Measurements from ENCODE around the gene VAC14.

The VAC14 gene

DNA sequence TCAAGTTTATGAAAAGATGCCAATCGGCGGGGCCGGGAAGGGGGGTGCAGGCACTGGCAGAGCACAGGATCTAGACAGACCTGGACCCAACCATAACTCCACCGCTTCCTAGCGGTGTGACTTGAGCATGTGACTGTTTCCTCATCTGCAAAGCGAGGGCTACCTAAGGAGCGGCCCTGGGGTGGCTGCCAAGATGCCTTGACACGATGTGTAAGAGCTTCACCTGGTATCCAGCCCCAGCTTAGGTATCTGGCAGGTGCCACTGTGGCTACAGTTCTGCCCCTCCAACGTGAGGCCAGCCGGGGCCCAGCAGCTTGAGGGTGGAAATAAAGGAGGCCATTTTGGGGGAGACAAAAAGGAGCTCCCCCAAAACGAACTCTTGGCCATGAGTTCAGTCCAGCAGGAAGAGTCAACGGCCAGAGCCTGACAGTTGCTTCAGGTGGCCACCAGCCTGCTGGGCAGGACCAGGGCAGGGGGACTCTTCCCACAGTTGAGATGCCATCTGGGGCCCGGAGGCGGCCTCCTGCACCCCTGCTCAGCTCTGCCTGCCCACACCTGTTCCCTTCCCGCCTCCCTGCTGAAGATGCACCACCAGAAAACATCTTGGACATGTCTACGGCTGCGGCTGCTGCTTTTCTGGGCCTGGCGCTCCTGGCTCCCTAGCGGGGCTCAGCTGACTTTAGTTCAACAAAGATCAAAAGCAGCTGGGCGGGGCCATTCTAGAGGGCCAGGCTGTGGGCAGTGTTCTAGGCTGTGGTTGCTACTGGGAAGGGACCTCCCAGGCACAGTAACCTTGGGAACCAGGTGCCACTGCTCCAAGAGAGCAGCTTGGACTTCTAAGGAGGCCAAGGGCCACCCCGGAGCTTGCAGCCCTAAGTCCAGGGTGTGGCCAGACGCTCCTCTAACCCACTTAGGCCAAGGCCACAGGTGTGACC, 111.7 kb downstream of the VAC14 start:
- DNase-seq = no peak

DNA sequence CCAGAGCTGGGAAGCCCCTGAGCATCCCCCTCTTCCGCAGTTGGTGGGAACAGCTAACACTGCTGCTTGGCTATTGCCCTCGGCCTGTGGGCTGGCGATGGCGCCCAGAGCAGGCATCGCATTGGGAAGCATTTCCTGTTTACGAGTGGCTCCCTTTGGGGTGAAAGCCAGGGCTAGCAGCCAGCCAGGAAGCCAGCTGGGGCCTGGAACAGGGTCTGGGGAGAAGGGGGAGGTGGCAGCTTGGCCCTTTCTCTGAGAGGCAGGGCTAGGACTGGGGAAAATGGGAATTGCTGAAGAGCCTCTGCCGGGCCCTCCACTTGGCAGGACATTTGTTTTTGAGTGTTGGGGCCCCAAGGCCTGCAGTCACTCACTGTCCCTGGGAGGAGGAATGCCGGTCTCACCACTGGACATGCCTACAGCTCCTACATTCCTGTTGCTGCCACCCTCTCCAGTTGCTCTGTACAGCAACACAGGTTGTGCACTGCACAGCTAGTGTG, 112.7 kb downstream of the VAC14 start:
- DNase-seq = no peak

DNA sequence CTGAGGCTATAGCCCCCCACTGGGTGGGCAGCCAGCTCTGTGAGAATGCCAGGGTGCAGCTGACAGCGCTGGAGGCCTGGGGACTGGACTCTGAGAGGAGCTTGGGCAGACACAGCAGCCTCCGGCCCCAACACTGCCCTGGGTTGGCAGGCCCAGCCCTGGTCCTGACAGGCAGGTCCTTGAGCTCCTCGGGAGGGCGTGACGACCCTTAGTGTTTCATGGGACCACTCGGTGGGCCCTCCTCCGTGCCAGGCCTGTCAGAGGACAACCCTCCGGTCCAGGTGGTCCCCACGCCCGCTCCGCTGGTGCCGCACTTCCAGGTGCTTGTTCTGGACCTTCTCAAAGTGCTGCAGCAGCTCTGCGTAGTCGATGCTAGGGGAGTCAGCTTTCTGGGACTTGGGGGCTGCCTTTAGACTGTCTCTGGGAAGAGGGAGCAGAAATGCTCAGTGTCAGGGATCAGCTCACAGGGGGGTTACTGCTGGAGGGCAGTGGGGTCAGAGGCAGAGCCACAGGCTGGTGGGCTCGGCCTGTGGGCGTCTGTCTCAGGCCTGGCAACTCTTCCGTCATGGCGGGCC, 113.2 kb downstream of the VAC14 start:
- DNase-seq = no peak

DNA sequence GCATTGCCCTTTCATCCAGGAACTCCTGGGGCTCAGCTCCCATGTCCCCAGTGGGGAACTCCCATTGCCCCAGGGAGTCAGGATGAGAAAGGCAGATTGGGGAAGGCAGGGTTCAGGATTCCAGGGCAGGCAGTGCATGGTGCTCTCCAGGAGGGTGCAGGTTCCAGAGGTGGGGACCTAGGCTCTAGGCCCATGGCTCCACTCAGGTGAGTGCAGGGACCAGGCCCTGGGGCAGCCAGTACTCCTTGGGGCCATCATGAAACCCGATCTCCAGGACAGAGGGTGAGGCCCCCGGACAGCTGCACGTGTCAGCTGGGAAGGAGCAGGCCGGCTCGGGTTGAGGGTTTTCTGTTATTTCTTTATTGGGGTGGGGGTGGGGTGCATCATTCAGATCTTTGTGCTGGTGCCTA, 113.9 kb downstream of the VAC14 start:
- DNase-seq = no peak

DNA sequence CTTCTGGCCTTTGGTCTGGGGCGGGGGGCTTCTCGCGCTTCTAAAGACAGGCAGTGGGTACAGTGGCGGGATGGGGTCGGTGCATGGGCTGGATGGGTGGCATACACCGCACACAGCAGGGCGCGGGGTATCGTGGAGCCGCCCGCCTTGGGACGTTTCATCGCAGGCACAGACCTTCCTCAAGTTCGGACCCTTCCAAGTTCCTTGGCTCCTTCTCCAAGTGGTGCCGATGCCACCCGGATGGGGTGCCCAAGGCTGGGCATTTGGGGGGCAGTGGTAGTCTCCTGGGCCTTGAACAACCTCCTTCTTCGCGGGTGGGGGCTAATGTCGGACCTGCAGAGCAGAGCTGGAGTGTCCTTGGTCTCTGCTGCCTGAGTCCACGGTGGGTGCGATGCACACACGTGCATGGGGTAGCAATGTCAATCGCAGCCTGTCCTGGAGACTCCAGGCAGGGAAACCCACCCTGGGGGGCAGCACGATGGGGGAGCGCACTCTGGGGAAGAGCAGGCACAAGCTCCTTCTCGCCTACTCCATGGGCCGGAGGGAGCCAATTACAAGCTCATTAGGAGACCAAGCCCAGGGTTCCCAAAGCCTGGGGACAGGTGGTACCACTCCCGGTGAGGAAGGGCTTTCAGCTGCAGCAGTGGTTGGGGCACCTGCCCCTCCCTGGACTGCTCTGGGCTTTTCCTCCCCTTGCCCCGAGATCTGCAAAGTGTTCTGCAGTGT, 114.4 kb downstream of the VAC14 start:
- no peak for DNase-seq

DNA sequence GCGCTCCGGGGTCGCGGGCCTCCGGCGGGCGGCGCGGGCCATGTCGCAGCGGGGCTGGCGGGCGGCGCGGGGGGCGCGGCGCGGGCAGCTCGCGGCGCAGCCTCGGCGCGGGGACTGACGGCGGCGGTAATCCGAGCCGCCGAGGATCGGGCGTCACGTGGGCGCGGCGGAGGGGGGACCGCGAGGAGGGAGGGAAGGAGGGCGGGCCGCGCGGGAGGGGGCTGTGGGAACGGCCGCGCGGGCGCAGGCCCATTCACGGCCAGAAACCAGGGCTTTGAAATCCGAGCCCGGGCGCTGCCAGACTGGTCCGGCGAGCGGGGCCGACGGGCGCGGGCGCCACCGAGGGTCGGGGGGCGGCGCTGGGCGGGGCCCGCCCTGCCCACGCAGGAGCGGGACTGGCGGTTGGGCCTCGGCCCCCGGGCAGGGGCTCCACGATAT, 115.0 kb downstream of the VAC14 start, which contains the start of gene MTSS2:
TSS of gene MTSS2 (minus strand) at position 116 of the 438 bp plus-strand sequence. CDS start 262 bp downstream, outside the sequence.
- no peak for DNase-seq

DNA sequence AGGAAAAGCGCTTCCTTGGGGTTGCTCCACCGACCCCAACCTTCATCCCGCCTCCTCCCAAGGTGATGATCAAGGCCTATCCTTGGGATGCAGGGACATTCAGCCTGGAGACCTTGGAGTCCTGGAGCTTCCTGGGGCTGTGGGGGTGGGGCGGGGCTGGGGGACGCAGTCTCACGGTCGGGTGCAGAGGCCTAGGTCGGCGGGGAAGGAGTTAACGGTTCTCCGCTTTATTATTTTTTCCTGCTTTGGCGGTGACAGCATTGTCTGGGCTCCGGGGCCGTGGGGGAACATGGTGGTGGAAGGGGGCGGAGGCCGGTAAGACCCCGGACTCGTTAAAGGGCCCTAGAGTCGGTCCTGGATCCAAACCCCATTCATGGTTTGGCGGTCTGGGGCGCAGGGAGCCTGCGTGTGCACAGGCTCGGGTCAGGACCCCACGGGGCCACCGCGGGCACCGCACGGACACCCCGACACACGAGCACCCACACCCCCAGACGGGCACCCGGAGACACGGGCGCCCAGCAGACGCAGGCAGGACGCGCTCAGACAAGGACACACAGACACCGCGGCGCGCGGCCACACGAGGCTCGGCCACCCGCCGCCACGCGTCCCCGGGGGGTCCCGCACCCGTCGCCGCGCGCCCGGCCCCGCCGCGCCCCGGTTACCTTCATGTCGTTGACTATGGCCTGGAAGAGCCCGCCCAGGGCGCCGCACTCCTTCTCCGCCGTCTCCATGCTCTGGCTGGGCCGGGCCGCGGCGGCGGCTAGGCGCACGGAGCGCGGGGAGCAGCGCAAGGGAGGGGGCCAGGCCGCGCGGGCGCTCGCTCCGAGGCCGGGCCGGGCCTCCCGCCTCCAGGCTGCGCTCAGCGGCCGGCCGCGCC, 115.7 kb downstream of the VAC14 start:
- no peak for DNase-seq

DNA sequence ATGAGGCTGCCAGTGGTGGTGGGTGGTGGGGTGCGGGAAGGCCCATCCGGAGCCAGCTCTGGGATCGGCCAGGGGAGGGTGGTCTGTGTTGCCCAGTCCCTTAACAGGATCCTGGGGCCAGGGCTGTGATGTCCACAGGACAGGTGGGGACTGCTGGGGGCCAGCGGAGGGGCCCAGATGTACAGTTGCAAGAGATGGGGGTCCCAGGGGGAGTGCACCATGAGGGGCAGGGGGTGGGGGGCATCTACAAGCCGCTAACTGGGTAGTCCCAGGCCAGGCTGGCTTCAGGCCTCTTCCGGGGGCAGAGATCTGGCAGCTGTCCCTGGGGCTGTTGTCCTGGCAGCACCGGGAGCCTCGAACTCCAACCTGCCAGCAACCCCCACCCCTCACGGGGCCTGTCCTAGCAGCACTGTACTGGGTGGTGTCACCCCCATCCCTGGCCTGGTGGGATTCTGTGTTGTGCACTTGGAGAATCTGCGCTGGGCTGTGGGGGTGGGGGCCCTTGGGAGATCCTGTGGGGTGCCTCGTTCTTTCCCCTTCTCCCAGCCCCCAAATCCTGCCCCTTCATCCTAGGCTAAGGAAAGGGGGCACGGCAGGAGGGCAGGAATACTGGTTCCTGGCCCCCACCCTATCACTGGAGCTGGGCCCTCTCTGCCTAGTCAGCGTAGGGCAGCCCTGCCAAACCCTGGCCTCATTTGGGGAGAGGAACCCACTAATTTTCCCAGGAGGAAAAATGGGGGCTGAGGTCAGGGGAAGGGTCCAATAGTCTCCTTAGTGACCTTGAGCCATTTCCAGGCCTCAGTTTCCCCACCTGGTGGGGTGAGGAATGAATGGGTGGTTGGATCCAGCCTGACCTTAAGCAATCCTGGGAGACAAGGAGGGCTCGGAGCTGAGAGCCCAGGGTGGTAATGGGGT, 116.6 kb downstream of the VAC14 start:
- no peak for DNase-seq

DNA sequence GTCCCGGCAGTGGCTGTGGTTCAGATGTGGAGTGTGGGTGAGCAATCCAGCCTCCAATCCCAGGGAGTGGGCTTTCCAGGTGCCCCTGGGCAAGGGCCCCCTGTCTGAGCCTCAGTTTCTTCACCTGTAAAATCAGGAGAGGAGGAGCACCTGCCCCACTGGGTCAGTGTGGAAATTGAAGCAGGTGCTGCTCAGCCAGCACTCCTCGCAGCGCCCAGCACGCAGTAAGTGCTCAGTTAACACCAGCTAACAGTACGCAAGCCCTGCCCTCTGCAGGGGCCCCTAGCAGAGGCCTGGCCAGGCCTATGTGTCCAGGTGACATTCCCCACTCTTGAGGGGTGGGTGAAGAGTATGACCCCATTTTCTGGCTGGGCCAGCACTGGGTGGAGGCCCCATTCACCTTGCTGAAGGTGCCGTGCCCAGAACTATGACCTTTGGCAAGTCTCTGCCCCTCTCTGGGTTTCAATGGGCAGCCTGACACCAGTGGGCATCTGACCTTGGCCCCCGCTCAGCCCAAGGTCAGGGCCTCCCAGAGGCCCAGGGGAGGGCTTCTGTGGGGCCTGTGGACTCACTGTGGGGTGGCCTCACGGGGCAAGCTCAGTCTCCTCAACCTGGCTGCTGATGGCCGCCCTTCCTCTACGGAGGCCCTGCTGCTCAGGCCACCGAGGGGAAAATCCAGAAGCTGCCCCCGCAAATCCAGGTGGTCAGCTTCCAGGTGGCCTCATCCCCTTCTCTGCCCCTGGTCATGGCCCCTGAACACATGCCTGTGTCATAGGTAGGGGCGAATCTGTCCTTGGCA, 117.6 kb downstream of the VAC14 start:
- no peak for DNase-seq

DNA sequence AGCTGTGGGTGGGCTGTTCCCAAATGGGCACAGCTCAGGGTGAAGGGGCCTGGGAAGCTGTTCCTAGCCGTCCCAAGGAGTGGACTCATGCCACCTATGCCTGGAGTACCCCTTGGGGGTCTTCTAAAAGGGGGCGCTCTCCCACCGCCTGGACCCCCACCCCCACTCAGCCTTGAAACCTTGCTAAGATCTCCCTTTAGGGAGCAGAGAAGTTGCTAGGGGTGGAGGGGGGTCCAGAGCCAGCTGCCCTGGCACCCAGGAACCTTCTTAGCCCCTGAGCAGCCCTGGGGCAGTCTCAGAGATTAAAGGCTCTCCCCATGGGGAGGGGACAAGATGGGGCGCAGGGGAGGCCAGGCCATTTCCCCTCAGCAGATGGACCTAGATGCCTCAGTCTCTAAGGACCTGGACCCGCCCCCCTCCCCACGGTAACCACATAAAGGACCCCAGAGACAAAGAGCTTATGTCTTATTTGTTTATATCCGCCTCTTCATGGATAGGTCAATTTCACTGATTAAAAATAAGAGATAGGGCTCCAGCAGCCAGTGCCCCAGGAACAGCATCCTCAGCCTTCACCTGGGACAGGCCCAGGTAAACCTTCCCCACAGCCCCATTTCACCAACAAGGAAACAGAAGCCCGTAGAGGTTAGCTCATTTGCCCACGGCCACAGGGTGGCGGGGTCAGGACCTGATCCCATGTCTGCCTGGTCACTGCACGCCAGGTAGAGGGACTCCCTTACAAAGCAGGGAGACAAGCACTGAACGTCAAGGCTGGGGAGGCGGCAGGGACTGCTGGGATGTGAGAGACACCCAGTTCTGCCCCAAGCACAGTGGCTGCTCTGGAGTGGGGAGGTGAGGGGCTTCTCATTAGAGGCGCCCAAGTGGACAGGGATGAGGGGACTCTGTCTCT, 118.5 kb downstream of the VAC14 start:
- no peak for DNase-seq

DNA sequence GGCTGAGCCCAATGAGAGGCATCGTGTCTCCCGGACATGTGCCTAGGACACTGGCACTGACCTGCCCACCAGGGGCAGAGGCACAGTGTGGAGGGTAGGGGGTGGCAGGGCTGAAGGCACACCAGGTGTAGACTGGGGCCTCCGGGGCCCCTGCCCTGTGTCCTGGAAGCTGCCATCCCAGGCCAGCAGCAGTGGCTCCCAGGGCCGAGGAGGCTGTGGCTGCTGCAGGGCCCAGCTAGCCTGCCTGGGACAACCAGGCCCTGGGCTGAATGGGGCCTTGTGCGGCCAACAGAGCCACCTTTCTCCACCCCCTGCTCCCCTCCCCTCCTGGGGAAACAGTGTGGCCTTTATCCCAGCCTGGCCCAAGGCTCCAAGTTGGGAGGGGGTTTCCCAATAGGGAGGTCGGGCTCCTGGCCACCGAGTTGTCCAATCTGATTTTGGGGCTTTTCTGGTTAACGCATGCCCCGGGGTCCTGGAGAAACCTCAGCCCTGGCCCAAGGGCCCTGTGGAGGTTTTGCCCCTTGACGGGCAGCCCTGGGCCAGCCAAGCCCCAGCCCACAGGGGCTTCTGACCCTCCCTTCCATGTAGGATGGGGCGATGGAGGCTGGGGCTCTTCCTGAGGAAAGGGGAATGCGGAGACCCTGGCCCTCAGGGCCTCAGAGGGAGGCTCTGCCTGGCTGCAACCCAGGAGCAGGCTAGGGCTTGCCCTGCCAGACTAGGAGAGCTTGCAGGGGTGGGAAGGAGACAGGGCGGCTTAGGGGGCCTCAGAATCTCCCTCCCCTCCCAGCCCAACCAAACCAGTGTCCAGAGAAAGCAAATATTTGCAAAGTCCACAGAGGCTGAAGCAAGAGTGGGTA, 119.3 kb downstream of the VAC14 start:
- no peak for DNase-seq

DNA sequence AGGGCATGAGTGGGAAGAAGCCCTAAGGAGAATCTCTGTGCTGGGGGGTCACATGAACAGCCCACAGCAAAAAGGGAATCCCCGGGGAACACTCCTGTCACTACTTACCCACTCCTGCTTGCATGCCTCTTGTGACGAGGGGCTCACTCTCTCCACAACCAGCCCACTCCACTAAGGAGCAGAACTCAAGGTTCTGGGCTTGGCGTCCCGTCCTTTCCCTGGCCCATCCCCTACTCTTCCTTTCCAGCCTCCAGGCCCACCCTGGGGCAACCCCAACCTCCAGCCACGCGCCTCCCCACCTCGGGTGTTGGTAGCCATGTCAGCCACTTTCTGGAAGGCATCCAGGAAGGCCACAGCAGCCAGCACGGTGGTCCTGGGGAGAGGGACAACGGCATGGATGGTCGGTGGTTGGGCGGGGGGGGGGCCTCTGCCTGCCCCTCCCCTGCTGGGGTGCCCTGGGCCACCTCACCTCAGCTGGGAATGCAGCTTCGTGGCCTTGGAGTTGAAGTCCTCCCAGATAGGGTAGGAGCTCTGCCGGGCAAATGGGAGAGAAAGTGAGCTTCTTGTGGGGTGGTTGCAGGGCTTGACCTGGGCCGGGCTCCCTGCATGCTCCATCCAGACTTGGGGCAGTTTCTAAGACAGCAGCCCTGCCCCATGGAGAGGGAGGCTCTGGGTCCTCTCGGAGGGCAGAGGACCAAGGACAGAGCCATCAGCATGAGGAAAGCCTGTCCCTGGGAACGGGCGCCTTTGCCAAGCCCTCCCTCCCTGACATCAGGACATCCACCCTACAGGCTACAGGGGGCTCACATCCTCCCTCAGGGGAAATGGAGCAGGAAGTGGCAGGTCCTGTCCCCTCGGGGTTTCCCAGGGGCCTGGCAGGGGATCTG, 120.2 kb downstream of the VAC14 start:
- no peak for DNase-seq

DNA sequence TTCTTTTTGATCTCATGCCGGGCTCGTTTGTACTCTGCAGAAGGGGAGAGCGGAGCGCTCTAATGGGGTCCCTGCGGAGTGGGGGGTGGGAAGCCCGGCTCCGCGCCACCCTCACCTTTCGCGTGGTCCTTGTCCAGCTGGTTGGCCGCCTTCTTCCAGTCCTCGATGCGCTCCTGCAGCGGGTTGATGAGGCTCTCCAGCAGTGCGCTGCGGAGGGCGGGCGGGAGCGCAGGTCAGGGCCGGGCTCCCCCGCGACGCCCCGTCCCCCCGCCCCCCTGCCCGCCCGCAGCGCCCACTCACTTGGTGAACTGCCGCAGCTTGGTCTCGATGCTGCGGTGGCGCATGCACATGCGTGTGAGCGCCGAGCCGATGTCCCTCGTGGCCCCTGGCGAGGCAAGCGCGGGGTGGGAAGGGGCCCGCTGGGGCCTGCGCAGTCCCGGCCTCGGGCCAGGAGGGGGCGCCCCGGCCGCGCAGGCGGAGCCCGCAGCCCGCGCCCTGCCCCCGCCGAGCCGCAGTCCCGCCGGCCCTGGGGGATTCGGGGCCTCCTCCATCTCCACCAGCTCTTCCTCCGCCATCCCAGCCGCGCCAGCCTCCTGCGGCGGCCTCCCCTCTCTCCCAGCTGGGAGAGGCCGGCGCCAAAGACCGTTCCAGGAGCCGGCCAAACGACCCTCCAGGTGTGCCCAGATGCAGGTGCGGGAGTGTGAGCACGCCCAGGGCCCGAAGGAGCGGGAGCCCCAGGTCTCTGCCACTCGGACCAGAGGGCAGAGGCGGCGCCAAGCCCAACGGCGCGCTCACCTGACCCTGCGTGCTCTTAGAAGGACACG, 121.1 kb downstream of the VAC14 start:
- no peak for DNase-seq

DNA sequence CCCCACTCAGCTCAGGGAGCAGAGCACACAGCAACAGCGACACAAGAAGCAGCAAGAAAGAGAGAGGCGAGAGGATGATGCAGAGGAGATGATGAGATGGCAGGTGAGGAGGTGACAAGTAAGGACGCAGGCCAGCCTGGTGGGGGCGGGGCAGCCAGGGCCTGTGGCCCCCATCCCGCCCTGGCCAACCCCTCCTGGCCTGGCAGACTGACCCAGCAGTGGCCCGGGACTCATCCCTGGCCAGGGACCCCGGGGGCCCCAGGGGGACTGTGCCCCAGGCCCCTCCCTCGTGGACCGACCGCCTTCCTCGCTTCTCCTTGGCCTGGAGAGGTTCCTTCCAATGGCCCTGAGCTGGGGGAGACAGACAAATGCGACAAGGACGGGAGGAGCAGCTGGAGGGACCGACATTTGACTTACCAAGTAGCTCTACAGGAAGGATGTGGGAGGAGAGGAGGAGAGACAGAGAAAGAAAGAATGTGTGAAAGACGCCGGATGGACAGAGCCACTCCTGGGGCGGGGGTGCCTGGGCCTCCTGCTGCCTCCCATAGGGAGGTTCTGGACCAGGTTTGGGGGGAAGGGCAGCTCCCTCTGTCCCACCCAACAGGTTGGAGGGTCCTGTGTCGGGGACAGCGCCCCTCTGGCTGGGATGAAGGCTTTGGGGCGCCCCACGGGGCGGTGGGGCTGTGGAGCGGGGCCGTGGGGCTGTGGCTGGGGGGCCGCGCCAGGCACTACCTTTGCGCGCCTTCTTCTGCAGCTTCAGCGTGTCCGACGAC, 121.9 kb downstream of the VAC14 start:
- DNase-seq = no peak
